GM12891 (cell line): ENCODE measurements around the gene ENAH.

ENCODE experiments used
- PAX5 ChIP-seq: IDR thresholded peaks from 2 replicates; pipeline ENCODE4 v1.6.1; 2011; ENCODE audit warnings: low read length, moderate library complexity, mild to moderate bottlenecking; ENCODE audit not compliant: insufficient read depth, severe bottlenecking
- POLR2A ChIP-seq: IDR thresholded peaks from 2 replicates; pipeline ENCODE4 v1.6.1; 2011; ENCODE audit warnings: low read depth, low read length, control low read depth
- POLR2AphosphoS5 ChIP-seq: IDR thresholded peaks from 2 replicates; pipeline ENCODE4 v1.6.1; 2011; ENCODE audit warnings: low read depth, low read length, control low read depth
- POU2F2 ChIP-seq: IDR thresholded peaks from 2 replicates; pipeline ENCODE4 v1.6.1; 2011; ENCODE audit warnings: low read depth, mild to moderate bottlenecking, control low read depth, low read length, moderate library complexity
- SPI1 ChIP-seq: IDR thresholded peaks from 2 replicates; pipeline ENCODE4 v1.6.1; 2011; ENCODE audit warnings: low read depth, low read length, control low read depth
- TAF1 ChIP-seq: IDR thresholded peaks from 2 replicates; pipeline ENCODE4 v1.6.1; 2011; ENCODE audit warnings: low read depth, low read length, control low read depth

- no peak for TF ChIP-seq TAF1
- TF ChIP-seq POLR2AphosphoS5 = no peak
- no peak for TF ChIP-seq SPI1
- TF ChIP-seq POLR2A = no peak
- no peak for TF ChIP-seq POU2F2
- TF ChIP-seq PAX5 = no peak
Measured at GRCh38 chr1:225691377-225691776, 38.5 kb upstream of the ENAH start.
